HS-5 (cell line): ENCODE data around the gene TSPAN12.

Experiments used
- DNase-seq: peaks from one replicate; pipeline ENCODE4 v3.0.0-alpha.2; 2012; ENCODE audit warnings: low read depth

TSPAN12 gene

DNA sequence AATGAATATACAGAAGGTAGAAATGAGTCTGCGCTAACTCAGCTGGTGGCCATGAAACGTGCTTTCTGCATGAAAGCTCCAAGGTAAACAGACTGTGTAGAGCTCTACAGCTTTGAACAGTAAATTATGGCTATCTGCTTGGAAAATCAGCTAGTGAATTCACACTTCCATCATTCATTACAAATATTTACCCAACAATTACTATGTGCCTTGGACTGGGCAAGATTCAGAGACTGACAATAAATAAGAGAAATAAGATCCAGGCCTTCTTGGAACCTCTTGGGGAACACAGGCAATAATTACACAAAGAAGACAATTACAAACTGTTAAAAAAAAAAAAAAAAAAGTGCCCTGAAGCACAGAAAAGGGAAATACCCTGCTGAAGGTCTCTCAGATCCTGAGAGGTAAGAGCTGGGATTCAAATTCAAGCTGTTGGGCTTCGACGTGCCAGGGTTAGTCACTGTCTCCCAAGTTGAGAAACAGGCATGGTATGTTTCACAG is 15.8 kb downstream of the TSPAN12 start:
- DNase-seq = no peak

GRCh38 chr7:120841608-120842007 is 16.3 kb downstream of the TSPAN12 start:
- DNase-seq = no peak

GRCh38 chr7:120838281-120838682 is 19.7 kb downstream of the TSPAN12 start:
- no peak for DNase-seq

GRCh38 chr7:120837599-120837998 is 20.3 kb downstream of the TSPAN12 start:
- no peak for DNase-seq

GRCh38 chr7:120836556-120837115 is 21.3 kb downstream of the TSPAN12 start:
- no peak for DNase-seq

GRCh38 chr7:120834726-120835125 is 23.2 kb downstream of the TSPAN12 start:
- DNase-seq = no peak

- DNase-seq = no peak
These were observed 24.4 kb downstream of the TSPAN12 start for GRCh38 chr7:120833546-120833945.

- DNase-seq = no peak
These were observed 25.1 kb downstream of the TSPAN12 start for GRCh38 chr7:120832803-120833202.

DNA sequence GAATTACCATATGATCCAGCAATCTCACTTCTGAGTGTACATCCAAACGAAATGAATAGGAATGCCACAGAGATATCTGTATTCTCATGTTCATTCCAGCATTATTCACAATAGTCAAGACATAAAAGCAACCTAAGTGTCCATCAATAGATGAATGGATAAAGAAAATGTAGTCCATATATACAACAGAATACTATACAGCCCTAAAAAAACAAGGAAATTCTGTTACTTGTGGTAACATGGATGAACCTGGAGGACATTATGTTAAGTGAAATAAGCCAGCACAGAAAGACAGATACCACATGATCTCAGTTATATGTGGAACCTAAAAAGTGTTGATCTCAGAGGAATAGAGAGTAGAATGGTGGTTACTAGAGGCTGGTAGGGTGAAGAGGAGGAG is 26.7 kb downstream of the TSPAN12 start:
- no peak for DNase-seq

DNA sequence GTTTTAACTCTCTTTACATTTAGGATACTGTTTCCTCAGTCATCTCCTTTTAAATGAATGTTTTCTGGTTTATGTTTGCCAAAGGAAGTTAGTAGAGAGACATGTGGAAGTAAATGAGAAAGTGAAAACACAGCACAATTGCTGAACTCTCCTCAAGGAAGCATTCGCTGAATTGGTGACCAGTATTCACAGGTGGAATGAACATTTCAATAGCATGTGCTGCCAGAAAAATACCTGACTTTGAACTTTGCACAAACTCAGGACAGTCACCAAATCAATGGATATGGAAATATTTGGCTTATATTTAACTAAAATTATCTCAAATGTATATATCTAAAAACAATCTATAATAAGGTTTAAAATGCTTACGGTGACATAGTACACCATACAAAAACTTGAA is 28.5 kb downstream of the TSPAN12 start:
- no peak for DNase-seq

- DNase-seq = no peak
These were observed 29.4 kb downstream of the TSPAN12 start for GRCh38 chr7:120828528-120828927.

GRCh38 chr7:120827371-120828118 is 30.4 kb downstream of the TSPAN12 start:
- no peak for DNase-seq

GRCh38 chr7:120825576-120825975 is 32.4 kb downstream of the TSPAN12 start:
- DNase-seq = no peak

DNA sequence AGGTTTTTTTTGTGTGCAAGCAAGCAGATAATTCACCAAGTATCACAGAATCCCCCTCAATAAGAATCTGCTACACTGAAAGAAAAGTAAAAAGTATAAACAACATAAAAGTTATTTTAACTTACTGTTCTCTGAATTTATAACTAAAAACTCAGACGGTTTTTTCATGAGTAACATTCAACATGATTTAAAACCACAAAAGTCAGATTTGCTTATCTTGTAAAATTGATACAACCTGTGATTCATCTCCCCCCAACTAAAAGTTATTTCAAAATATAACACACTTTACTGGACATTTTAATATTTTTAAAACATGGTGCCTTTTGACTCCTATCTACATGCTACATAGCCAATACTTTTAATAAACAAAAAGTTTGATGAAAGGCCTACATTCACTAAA is 32.8 kb downstream of the TSPAN12 start:
- DNase-seq = no peak

GRCh38 chr7:120819861-120820260 is 38.1 kb downstream of the TSPAN12 start:
- DNase-seq = no peak

GRCh38 chr7:120817851-120818250 is 40.1 kb downstream of the TSPAN12 start:
- no peak for DNase-seq

DNA sequence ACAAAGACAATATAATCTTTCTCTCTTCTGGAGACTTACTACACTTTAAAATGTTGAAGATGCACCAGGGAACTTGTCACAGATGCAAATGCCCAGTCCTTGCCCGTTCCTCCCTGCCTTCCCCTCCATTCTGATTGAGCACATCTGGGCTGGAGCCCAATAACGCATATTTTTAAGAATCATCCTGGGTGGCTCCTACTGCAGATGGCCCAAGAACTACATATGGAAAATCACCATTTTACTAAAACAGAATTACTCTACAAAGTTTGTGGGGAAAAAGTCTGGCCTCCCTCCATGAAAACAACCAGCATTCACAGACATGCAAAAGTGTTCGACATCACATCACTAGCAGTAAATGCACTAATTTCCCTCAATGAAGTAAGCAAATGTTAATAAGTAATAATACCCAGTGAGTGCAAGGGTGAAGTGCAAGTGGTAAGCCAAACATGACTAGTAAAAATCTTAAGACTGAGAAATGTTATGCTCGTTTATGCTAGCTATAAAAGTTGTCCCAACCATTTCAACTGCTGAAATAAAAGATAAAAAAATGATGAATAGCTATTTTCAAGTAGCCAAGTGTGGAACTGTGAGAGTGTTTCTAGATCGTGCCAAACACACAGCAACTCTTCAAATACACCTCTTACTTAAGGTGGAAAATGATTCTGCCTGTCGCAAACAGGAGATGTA is 43.5 kb downstream of the TSPAN12 start:
- DNase-seq = no peak

DNA sequence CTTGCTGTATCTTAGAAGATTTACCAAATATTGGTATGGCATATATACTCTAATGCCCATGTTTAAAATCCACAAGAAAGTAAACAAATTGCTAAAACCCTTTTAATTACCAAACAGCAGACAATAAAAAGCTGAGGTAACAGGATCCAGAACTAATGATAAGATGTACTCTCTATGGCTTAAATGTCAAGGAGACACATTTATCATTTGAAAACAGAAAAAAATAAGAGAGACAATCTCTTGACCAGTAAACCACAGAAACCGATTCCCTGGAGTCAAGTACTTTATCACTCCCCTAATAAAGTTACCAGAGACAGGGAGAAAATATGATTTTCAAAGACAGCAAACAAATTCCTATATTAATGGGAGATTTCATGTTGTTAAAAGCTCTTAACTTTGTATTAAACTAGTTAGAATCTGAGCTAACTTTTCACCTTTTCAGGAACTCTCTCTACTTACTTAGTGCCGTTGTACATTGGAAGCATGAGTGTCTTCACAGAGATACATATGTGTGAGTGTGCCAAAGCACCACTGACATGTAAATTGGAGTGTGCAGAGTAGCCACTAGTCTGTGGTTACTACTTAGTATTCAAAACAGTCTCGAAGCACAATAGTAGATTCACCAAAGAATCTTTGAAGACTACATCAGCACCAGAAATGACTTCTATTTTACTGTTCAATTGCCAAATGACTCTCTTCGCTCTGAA is 44.2 kb downstream of the TSPAN12 start:
- no peak for DNase-seq

DNA sequence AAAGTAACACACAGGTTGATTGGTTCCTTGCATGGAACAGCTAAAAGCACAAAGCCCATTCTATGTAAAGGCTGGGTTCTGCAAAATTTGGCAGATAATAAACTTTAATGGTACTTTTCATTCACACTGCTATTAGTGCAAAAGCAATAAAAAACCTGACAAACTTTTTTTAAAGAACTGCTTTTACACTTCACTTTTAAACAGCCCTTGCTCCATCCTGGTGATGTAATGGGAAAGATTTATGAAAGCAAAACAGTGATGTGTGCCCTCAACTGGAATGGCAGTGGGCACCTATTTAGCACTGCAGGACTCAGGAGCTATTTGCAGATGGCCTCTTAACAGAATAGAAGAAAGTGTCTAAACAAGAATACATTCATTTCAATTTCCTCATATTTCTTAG is 44.9 kb downstream of the TSPAN12 start:
- DNase-seq = no peak

- DNase-seq = no peak
These were observed 48.7 kb downstream of the TSPAN12 start for GRCh38 chr7:120809260-120809659.

- no peak for DNase-seq
These were observed 50.6 kb downstream of the TSPAN12 start for GRCh38 chr7:120807390-120807789.

GRCh38 chr7:120806669-120807068 is 51.3 kb downstream of the TSPAN12 start:
- DNase-seq = peak; percentile 24
